OCI-LY7 (cell line): ENCODE measurements around the gene NFATC2. TPM values are rescaled to one million over a fixed set of nuclear protein-coding genes. Genes with fewer than 3 reads are reported as not detected.
"Not testable (repeated sequence)": the region's sequence is repeated elsewhere in the genome, so short reads cannot be mapped to it uniquely, and the experiment has no call there.

Experiments
- BruUV-seq: library from RNA; stranded (reverse); fragments of 400-500 nt; replicated peaks from 2 replicates; lab custom pipeline; 2021; lab: Mats Ljungman, UMichigan
- CTCF ChIA-PET: fragments of 300-600 bp; sonication (Branson Sonifier 250); formaldehyde crosslinking; loops from one replicate; lab custom pipeline; 2022; ENCODE audit warnings: antibody characterized with exemption; ENCODE audit not compliant: unreplicated experiment; lab: Charles Lee
- POLR2A ChIA-PET: fragments of 300-600 bp; sonication (Branson Sonifier 250); formaldehyde crosslinking; loops from one replicate; lab custom pipeline; 2022; ENCODE audit warnings: antibody characterized with exemption; lab: Charles Lee
- DNase-seq: peaks from one replicate; pipeline ENCODE4 v3.0.0-alpha.2; 2015; ENCODE audit warnings: low spot score
- H2AFZ ChIP-seq: fragments of 200-600 bp; sonication (generic), shearing (Covaris generic); 2 replicates; pipeline ENCODE4 v1.6.1; 2014; ENCODE audit warnings: mild to moderate bottlenecking, antibody characterized with exemption, low read length, moderate library complexity
- H3K27ac ChIP-seq: fragments of 200-600 bp; sonication (generic); 2 replicates; pipeline ENCODE4 v1.5.1; 2014; ENCODE audit warnings: mixed run types, low read depth, mild to moderate bottlenecking, moderate library complexity, low read length, inconsistent platforms; ENCODE audit not compliant: poor library complexity, severe bottlenecking
- H3K36me3 ChIP-seq: fragments of 200-600 bp; sonication (generic); 2 replicates; pipeline ENCODE4 v1.6.1; 2014; ENCODE audit warnings: mild to moderate bottlenecking, antibody characterized with exemption, low read length, moderate library complexity, mixed read lengths; ENCODE audit not compliant: insufficient read depth
- H3K4me1 ChIP-seq: fragments of 200-600 bp; sonication (generic); 2 replicates; pipeline ENCODE4 v1.5.1; 2014; ENCODE audit warnings: mild to moderate bottlenecking, low read length; ENCODE audit not compliant: insufficient read depth, poor library complexity, severe bottlenecking
- H3K4me2 ChIP-seq: fragments of 200-600 bp; sonication (generic); 2 replicates; pipeline ENCODE4 v1.6.1; 2014; ENCODE audit warnings: mild to moderate bottlenecking, low read length
- H3K4me3 ChIP-seq: fragments of 200-600 bp; sonication (generic); 2 replicates; pipeline ENCODE4 v1.5.1; 2014; ENCODE audit warnings: mild to moderate bottlenecking, low read depth, low read length; ENCODE audit not compliant: poor library complexity, severe bottlenecking
- H3K79me2 ChIP-seq: fragments of 200-600 bp; sonication (generic); 2 replicates; pipeline ENCODE4 v1.6.1; 2016; ENCODE audit warnings: low read depth, mild to moderate bottlenecking, low read length, moderate library complexity, mixed read lengths; ENCODE audit not compliant: insufficient read depth
- H3K9me2 ChIP-seq: fragments of 200-600 bp; sonication (generic); 2 replicates; pipeline ENCODE4 v1.6.1; 2016; ENCODE audit warnings: mild to moderate bottlenecking, low read length, mixed read lengths; ENCODE audit not compliant: insufficient read depth
- H3K9me3 ChIP-seq: fragments of 200-600 bp; sonication (generic); 2 replicates; pipeline ENCODE4 v1.6.1; 2014; ENCODE audit warnings: mild to moderate bottlenecking, mixed run types, low read length, mixed read lengths
- H4K20me1 ChIP-seq: fragments of 200-600 bp; sonication (generic); 2 replicates; pipeline ENCODE4 v1.6.1; 2014; ENCODE audit warnings: mild to moderate bottlenecking, antibody characterized with exemption, low read length, moderate library complexity, mixed read lengths; ENCODE audit not compliant: insufficient read depth
- CTCF ChIP-seq: fragments of 200-600 bp; sonication (generic); conservative IDR thresholded peaks from 2 replicates; pipeline ENCODE4 v1.5.1; 2014; ENCODE audit warnings: mild to moderate bottlenecking, antibody characterized with exemption, low read length, moderate library complexity, mixed read lengths
- EZH2phosphoT487 ChIP-seq: fragments of 200-600 bp; sonication (generic); IDR thresholded peaks from 2 replicates; pipeline ENCODE4 v1.6.1; 2018; ENCODE audit warnings: low read depth, borderline replicate concordance, mild to moderate bottlenecking, mixed run types, antibody characterized with exemption, low read length, moderate library complexity, mixed read lengths
- intact Hi-C: fragments of 100-400 bp; cut with micrococcal nuclease; formaldehyde crosslinking; loops from one replicate; pipeline ENCODE4 v1.10.0; 2022; ENCODE audit not compliant: unreplicated experiment
- total RNA-seq, 2 experiments: library from RNA; depleted of rRNA in 1 of 2; stranded (reverse); fragments of >200 nt in 1 of 2; shearing (Covaris generic) in 1 of 2; gene quantifications; 2 replicates each; pipeline ENCODE4 v1.2.3, GENCODE V29; 2014 to 2022

The NFATC2 gene
- total RNA-seq, 2 experiments from 2014 or later: 12.5 to 43.8 TPM

DNA sequence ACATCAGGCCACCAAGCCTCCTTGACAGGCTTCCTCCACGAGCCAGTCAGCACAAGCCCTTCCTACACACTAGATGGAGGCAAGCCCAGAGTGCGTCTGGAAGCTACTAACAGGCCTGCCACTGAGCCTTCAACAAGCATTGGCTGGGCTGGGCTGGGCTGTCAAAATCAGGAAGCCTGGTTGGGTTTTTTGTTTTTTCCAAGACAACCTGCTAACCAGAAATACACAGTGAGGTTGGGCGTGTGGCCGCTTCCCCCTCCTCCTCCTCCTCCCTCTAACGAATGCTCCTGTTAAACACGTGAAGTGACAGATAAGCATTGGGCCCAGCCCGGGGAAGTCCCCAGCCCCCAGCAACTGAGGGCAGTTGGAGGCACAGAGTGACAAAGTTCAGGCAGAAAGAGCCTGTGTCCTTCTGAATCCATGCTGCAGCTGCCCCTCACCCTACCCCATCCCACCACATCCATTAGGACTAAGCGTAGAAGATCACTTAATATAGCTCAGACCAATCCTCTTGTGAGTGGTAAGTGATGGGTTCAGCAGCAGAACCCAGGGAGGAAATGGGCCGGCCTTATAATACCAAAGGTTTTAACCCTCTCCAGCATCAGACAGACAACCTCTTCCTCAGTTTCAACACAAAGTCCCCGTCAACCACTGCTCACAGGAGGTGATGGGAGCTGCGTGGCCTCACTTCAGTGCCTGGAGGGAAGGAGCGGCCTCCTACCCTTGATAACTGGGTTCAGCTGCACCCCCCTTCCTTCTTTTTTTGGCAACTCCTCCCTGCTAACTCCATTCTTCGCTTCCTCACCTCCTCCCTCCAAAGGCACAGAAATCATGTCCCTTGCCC is 1.1 kb downstream of the NFATC2 start:
- no peaks in the 10 kb centered on the region for H3K9me3 ChIP-seq
- peaks cover 58% of the 10 kb centered on the region for H3K4me1 ChIP-seq
- H3K9me2 ChIP-seq: no peaks in the 10 kb centered on the region
- H3K79me2 ChIP-seq: peaks cover 60% of the 10 kb centered on the region
- DNase-seq: peak; percentile 72
- peak overlapping the region; percentile 79 for H3K4me3 ChIP-seq
- intact Hi-C loops: loop anchor here (1.0 to 5.0 kb wide), 4 partner anchors 54 to 155 kb away; no protein-coding TSS in a partner anchor
- H4K20me1 ChIP-seq: no peaks in the 10 kb centered on the region; the same call in 1 of the 2 replicates
- no peak overlapping the region for H2AFZ ChIP-seq
- no TSS peak for BruUV-seq
- H3K36me3 ChIP-seq: peaks cover 30% of the 10 kb centered on the region
- H3K4me2 ChIP-seq: peak overlapping the region; percentile 82
- CTCF ChIA-PET: no interaction called here
- H3K27ac ChIP-seq: peak overlapping the region; percentile 77
- TF ChIP-seq EZH2phosphoT487: no peak
- TF ChIP-seq CTCF: no peak
- POLR2A ChIA-PET: interaction anchor here (0.6 to 2.2 kb wide), 8 partner anchors 9 to 162 kb away, joined by 3 to 6 read pairs (median 4); no protein-coding TSS in a partner anchor

GRCh38 chr20:51540580-51540979 is 1.9 kb downstream of the NFATC2 start:
- BruUV-seq: no TSS peak
- TF ChIP-seq CTCF (no peak), EZH2phosphoT487 (no peak)
- H3K36me3 ChIP-seq: peaks cover 30% of the 10 kb centered on the region
- intact Hi-C loops: loop anchor here (5.0 kb wide), 1 partner anchor 138 kb away; no protein-coding TSS in a partner anchor
- H4K20me1 ChIP-seq: no peaks in the 10 kb centered on the region; the same call in 1 of the 2 replicates
- H3K9me3 ChIP-seq: no peaks in the 10 kb centered on the region
- peak overlapping the region; percentile 79 for H3K4me3 ChIP-seq
- H3K4me2 ChIP-seq: peak overlapping the region; percentile 82
- H2AFZ ChIP-seq: no peak overlapping the region
- DNase-seq: no peak
- ChIA-PET POLR2A (interaction anchor here (0.6 to 2.2 kb wide), 7 partner anchors 8 to 162 kb away, joined by 3 to 6 read pairs (median 4); no protein-coding TSS in a partner anchor), CTCF (no interaction called here)
- H3K79me2 ChIP-seq: peaks cover 68% of the 10 kb centered on the region
- peak overlapping the region; percentile 77 for H3K27ac ChIP-seq
- peaks cover 66% of the 10 kb centered on the region for H3K4me1 ChIP-seq
- no peaks in the 10 kb centered on the region for H3K9me2 ChIP-seq

- H3K27ac ChIP-seq, BruUV-seq, H3K9me2 ChIP-seq, H2AFZ ChIP-seq, DNase-seq, CTCF ChIA-PET, H4K20me1 ChIP-seq, H3K9me3 ChIP-seq: not testable (repeated sequence)
- POLR2A ChIA-PET: interaction anchor here (1.0 to 1.5 kb wide), 3 partner anchors 11 to 83 kb away, joined by 3 to 4 read pairs (median 3); no protein-coding TSS in a partner anchor
- Histone ChIP-seq H3K4me3 (peak overlapping the region; percentile 79), H3K4me2 (peak overlapping the region; percentile 82), H3K36me3 (peaks cover 30% of the 10 kb centered on the region), H3K4me1 (peaks cover 72% of the 10 kb centered on the region), H3K79me2 (peaks cover 73% of the 10 kb centered on the region)
- intact Hi-C loops: loop anchor here (5.0 kb wide), 1 partner anchor 138 kb away; no protein-coding TSS in a partner anchor
These were observed 2.4 kb downstream of the NFATC2 start for GRCh38 chr20:51540074-51540473.
